COLO668 (cell line): ENCODE results near the gene PICK1.
A peak's percentile ranks its signal among the peaks of the same experiment; 100 is the strongest.
"Not testable (repeated sequence)": the region's sequence is repeated elsewhere in the genome, so short reads cannot be mapped to it uniquely, and the experiment has no call there.

ENCODE experiments used
- DNase-seq: peaks from one replicate; lab custom pipeline; 2025; ENCODE audit not compliant: unreplicated experiment; lab: John Stamatoyannopoulos, UW

The PICK1 gene

DNA sequence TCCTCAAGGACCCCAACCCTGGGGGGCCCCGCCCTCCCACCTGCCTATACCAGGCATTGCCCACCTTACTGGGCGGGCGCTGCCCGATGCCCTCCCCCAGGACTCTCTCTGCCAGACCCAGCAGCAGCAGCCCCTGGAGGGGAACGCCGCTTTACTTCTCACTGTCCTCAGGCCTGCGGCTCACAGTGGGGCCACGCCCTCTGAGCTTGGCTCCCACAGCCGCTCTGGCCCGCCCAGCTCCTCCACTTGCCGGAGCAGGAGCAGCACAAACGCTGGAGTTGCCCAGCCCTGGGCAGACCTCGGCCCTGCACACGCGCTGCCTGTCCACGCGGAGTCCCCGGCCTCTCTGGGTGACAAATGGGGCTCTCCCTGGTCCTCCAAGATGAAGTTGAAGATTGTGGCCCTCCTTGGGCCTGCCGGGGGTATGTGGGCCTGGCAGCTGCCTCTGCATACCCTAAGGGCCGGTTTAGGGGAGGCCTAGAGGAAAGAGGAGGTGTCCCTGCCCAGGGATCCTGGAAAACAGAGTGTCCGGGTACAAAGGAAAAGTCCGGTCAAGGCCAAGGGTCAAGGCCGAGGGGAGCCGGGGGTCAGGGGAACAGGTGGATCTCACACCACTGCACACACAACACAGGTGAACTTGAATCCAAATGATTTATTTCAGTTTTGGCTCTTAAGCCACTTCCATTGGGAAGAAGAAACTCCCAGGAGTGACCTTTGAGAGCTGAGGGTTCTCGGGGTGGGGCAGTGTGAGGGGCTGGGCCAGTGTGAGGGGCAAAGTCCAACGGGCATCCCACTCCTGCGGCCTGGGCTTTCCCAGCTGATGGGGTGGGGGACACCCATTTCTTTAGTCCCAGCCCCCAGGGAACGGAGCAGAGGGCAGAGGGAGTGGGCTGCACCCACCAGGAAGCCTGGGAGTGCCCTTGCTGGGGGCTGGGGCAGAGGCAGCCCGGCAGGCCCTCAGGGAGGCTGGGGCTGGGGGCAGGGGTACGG lies 54.0 kb downstream of the PICK1 start:
- peak; percentile 81 for DNase-seq

DNA sequence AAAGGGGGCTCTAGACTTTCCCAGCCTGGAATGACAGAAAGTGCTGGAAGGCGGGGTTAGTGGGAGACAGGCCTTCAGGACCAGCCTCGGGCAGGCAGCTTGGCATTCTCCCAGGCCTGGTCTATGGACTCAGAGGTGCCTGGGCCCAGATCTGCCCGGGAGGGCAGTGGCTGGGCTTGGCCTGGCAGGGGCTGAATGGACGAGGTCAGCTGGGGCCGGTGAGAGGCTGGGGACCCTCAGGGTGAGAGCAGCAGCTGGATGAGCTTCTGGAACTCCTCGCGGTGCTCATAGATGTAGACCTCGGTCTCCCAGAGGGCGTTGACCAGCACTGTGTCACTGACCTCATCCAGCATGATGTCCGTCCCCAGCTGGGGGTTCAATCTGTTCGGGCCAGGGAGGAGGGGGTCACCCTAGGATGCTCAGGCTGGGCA lies 54.7 kb downstream of the PICK1 start:
- DNase-seq: no peak

DNA sequence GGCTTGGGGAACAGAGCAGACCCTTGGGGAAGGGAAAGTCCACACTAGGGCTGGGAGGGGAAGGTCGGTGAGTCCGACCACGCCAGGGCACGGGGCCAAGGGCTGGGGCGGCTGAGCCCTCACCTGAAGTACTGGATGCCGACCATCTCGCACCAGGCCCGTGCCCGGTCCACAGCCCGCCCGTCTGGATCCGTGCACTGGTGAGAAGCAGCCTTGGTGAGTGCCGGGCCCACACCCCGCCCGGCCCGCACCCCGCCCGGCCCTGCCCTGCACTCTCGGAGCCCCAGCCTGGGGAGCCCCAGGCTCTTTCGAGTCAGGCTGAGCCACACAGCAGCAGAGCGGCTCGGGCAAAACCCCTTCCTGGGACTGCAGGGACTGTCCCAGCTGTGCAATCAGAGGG lies 55.2 kb downstream of the PICK1 start:
- DNase-seq: no peak

DNA sequence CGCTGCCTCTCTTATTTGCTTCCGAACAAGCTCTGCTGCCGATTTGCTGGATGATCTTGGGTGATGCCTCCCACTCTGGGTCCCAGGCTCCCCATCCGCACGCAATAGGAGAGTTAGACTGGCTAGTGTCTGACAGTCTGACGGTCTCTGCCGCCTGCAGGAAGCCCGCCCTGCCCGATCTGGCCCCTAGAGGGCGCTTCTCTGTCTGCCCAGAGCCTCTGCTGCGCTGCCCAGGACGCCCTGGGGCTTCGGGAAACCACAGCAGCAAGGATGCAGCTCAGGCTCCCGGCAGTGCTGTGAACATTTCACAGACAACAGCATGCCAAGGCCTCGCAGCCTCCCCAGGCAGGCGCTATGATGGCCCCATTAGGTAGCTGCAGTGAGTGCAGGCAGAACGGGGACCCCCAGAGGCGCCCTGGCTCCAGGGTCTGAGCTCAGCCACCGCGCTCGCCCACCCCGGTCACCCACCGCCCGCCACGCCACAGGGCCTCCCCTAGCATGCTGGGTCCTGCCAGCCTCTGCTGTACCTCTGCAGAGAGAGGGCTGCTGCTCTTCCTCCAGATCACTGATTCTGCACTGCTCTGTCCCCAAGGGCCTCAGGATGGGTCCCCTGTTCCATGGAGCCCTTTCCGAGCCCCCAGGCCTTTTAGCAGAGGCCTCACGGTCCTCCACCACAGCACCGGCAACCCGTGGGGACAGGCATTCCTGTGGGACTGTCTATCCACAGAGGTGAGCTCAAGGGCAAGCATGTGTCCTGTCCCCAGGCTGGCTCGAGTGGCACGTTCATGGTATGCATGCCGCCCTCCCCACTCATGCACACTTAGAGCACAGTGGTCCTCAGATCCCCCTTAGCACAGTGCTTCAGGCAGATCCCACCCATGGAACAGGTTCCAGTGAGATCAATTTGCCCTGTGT lies 57.5 kb downstream of the PICK1 start:
- peak; percentile 82 for DNase-seq

DNA sequence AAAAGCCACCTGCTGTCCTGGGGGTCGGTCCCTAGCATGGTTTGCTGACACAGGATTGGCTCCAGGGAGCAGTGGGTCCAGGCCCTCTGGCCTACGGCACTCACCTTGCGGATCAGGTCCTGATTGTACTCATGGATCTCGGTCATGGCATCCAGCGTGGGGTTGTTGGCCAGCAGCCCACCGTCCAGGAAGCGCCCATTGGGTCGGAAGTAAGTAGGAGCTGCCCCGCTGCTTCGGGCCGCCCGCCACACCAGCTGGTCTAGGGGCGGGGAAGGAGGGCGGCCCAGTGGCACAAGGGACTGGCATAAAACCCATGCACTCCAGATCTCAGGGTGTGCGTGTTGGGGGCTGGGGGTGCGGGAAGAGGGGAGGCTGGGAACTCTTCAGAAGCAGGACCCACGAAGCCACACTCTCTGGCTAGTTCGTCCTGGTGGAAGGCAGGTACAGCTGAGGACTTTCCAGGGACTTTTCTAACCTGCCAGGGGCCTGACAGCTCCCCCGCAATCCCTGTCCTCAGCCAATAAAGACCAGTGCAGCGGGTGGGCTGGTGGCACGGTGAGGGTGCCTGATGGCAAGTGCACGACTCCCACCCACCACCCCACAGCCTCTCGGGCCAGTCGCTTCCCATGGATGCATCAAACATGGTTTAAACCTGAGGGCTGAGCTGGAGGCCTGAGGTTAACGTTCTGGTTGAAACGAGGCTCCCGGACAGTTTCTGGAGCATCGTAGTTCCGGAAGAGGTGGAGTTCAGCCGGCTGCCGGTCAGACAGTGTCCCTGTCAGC lies 58.4 kb downstream of the PICK1 start:
- DNase-seq: no peak

DNA sequence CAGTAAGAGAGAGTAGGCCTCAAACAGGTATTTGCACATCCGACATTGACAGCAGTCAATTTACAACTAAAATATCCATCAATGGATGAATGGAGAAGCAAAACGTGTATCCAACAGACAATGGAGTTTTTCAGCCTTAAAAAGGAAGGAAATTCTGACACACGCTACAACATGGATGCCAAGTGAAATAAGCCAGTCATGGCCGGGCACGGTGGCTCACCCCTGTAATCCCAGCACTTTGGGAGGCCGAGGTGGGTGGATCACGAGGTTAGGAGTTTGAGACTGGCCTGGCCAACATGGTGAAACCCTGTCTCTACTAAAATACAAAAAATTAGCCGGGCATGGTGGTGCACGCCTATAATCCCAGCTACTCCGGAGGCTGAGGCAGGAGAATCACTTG lies 60.4 kb downstream of the PICK1 start:
- DNase-seq: not testable (repeated sequence)

DNA sequence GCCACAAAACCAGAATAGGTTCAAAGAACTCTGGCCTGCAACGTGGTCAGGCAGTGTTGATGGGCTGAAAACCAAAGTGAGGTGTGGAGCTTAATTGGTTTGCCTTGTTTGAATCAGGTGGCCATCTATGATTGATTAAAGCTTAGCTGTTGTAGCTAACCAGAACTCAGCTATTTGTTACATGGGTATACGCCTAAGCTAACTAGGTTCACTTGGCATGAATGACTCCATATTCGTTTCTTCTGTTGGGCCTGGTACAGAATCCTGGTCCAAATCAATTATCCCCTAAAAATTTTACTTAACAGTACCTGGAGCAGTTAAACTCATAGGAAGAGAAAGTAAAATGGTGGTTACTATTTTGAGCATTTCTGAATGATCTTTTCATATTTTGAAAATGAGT lies 61.0 kb downstream of the PICK1 start:
- no peak for DNase-seq

DNA sequence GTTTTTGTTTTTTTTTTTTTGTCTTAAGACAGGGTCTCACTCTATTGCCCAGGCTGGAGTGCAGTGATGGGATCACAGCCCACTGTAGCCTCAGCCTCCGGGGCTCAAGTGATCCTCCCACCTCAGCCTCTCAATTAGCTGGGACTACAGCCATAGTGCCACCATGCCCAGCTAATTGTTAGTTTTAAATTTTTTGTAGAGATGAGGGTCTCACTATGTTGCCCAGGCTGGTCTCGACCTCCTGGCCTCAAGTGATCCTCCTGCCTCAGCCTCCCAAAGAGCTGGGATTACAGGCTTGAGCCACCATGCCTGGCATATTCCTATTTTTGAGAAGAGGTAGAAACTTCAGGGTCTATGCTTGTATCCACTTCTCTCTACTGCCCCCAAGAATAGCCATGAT lies 61.5 kb downstream of the PICK1 start:
- not testable (repeated sequence) for DNase-seq

DNA sequence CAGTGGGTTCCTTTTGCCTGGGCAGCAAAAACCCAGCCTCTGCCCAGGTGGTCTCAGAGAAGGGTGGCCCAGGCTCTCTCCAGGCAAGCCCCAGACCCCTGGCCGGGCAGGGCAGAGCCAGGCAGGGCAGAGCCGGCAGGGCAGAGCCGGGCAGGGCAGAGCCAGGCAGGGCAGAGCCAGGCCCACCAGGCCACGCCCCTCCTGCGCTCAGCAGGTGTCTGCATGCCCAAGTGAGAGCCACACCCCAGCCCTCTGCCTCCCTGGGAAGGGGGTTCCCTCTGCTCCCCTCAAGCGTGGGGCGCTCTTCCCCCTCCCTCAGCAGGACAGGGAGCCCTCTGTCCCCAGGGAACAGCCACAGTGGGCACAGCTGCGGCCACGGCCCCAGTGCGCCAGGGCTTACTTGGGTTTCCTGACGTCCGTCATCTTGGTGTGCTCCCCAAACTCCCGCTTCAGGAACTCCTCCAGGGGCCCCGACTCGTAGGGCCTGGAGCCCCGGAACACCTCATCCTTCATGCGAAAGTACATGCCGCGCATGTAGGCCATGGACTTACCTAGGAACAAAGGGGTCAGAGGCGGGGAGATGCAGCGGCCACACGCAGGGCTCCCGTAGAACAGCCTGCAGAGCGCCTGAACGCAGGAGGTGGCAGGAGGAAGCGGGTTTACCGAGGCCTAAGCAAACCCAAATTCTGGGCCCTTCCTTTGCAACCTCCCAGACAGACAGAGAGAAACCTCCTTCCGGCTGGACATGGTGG lies 63.3 kb downstream of the PICK1 start:
- no peak for DNase-seq

DNA sequence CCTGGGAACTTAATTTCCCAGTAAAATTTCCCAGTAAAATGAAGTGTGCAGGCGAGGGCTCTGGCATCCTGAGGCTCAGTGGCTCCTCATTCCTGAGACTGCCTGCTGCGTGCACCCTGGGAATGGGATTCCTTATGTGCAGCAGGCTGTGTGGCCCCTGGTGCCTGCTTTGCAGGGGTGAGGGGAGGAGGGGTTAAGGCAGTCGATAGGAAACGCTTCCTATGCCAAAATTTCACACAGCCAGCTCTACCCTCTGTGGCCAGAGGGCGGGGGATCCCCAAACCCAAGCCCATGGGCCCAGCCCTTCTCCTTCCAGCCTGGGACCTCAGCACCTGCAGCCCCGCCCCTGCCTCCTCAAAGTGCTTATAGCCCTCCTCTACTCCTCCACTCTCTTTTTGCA lies 65.4 kb downstream of the PICK1 start:
- no peak for DNase-seq

DNA sequence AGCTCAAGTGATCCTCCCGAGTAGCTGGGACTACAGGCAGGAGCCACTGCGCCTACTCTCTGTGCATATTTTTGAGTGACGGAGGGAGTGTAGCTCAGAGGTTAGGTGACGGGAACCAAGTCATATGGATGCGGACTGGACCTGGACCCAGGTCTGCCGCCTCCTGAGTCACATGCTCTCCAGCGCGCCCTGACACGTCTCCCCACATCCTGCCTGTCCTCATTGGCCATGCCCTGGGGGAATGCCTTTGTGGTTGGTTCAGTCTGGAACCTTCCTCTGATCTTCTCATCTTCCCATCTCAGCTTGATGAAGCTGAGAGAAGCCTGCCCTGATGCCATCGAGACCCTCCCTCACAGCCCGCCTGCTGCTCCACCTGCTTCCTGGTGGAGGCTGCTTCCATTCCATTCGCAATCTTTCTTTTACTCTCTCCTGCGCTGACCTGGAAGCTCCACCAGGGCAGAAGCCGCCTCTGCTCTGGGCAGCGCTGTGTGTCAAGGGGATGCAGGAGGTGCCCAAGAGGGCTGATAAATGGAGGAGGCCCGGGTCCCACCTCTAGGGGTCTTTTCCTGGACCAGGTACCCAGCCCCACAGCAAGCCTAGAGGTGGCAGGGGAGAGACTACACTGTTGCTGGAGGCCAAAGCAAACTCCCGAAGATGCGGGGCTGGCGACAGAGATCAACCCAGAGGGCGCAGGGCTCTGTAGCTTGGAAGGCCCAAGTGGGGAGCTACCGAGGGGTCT lies 67.2 kb downstream of the PICK1 start:
- DNase-seq: peak; percentile 23

DNA sequence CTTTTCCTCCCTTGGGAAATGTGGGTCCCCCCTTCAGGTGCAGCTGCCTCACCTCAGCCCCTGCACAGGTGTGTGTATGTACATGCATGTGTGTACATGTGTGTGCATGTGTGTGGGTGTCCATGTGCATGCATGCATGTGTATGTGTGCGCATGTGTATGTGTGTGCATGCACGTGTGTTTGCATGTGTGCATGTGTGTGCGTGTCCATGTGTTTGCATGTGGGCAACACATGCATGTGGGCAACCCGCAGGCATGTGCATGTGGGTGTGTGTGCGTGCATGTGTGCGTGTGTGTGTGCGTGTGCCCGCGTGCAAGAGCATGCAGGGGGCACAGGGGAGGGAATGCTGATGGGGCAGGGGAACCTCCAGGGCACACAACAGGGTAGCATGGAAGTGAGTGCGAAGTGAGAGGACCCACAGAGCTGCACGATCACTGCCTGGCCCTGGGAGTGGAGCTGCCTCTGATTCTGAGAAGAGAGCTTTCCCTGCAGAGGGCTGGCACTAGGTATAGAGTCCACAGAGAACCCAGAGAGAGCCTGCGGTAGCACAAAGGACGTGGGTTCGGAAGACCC lies 67.9 kb downstream of the PICK1 start:
- no peak for DNase-seq
